Skeletal muscle tissue (tissue), 4 donors: Measurements from ENCODE around the gene NLN. TPM values are rescaled to one million over a fixed set of nuclear protein-coding genes. Genes with fewer than 3 reads are reported as not detected.
"Not testable (repeated sequence)": the region's sequence is repeated elsewhere in the genome, so short reads cannot be mapped to it uniquely, and the experiment has no call there.

Experiments
- H3K27ac ChIP-seq: one replicate; pipeline ENCODE4 v1.7.0; 2013; ENCODE audit warnings: mild to moderate bottlenecking, low read depth, low read length, inconsistent platforms
- H3K27me3 ChIP-seq, 3 donors: one replicate each; pipeline ENCODE4 v1.7.0; 2013; ENCODE audit warnings: low read length in 3 of 3; ENCODE audit not compliant: control insufficient read depth in 3 of 3, insufficient read depth in 3 of 3
- H3K36me3 ChIP-seq, 3 donors: one replicate each; pipeline ENCODE4 v1.7.0; 2013; ENCODE audit warnings: low read length in 3 of 3; ENCODE audit not compliant: control insufficient read depth in 3 of 3, insufficient read depth in 3 of 3
- H3K4me1 ChIP-seq, 3 donors: one replicate each; pipeline ENCODE4 v1.7.0; 2013; ENCODE audit warnings: low read length in 3 of 3, mild to moderate bottlenecking in 3 of 3; ENCODE audit not compliant: control insufficient read depth in 3 of 3, insufficient read depth in 3 of 3
- H3K4me3 ChIP-seq, 3 donors: one replicate each; pipeline ENCODE4 v1.7.0; 2013; ENCODE audit warnings: low read length in 3 of 3
- H3K9ac ChIP-seq, 3 donors: one replicate each; pipeline ENCODE4 v1.7.0; 2013; ENCODE audit warnings: low read length in 3 of 3, mild to moderate bottlenecking in 3 of 3, moderate library complexity in 2 of 3, low read depth in 1 of 3
- H3K9me3 ChIP-seq, 3 donors: one replicate each; pipeline ENCODE4 v1.7.0; 2013; ENCODE audit warnings: low read length in 3 of 3; ENCODE audit not compliant: control insufficient read depth in 3 of 3
- total RNA-seq: library from RNA; depleted of rRNA; stranded (reverse); fragments of >200 nt; gene quantifications from one replicate; pipeline ENCODE4 v1.2.3, GENCODE V29; 2014
- donor health status: Osteomylitis.

NLN gene
- total RNA-seq, 1 donor from 2014 or later, result 18.8 TPM

DNA sequence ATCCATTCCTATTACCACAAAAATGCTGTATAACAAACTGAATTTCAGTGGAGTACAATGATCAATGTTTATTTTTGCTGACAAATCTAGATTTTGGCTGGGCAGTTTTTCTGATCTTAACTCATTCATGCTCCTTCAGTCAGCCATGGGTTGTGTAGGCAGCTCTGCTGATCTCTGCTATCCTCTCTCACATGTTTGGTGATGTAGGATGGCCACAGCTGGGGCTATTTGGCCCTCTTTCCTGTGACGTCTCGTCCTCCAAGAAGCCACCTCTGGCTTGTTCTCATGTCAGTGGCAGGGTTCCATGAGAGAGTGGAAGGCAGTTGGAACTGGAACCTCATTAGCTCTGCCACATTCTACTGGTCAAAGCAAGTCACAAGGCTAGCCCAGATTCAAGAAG lies 8.9 kb downstream of the NLN start:
- Histone ChIP-seq H3K4me1 (no peaks in the 10 kb centered on the region), H3K27me3 (no peaks in the 10 kb centered on the region), H3K9ac (no peak overlapping the region), H3K36me3 (no peaks in the 10 kb centered on the region), H3K9me3 (no peaks in the 10 kb centered on the region), H3K4me3 (no peak overlapping the region), H3K27ac (no peak overlapping the region)

DNA sequence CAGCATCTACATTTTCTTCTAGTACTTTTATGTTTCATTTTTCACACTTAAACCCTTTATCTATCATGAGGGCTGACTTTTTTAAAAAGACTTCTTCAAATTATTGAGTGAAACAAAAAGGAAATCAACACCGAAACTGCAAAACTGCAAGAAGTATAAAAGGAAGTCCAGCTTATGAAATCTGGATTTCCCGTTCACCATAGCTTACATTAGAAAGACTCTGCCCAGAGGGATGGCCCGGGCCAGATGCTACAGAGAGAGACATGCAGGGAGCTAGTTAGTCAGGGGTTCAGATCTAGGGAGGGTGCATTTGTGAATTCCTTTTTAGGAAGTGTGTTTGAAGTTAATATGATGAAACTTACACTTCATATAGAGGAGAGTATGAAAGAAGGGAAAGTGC lies 10.0 kb downstream of the NLN start:
- H3K27ac ChIP-seq, H3K9me3 ChIP-seq, H3K36me3 ChIP-seq, H3K4me1 ChIP-seq, H3K27me3 ChIP-seq, H3K9ac ChIP-seq, H3K4me3 ChIP-seq: not testable (repeated sequence)

DNA sequence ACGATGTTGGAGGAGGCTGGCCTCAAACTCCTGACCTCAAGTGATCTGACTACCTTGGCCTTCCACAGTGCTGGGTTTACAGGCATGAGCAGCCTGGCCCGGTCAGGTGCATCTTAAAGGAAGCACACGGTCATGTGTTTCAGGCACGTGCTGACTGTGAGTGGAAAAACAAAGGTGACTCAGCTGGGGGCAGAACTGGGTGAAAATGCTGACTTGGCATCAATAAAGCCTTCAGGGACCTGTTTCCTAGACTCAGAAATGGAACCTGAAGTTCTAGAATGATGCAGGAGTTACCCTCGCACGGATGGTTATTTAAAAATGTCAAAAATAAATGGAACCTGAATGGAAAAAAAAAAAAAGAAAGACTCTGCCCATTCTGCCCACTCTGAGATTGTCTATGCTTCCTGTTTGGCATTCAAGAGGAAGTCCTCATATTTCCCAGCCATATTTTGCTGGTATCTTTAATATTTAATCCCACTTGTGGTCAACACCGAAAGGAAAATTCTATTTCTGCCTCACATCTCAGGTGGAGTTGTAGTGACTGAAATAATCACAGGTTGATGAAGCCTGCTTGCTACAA lies 12.3 kb downstream of the NLN start:
- not testable (repeated sequence) for H3K36me3 ChIP-seq, H3K4me3 ChIP-seq, H3K9ac ChIP-seq, H3K4me1 ChIP-seq, H3K27ac ChIP-seq, H3K27me3 ChIP-seq, H3K9me3 ChIP-seq

DNA sequence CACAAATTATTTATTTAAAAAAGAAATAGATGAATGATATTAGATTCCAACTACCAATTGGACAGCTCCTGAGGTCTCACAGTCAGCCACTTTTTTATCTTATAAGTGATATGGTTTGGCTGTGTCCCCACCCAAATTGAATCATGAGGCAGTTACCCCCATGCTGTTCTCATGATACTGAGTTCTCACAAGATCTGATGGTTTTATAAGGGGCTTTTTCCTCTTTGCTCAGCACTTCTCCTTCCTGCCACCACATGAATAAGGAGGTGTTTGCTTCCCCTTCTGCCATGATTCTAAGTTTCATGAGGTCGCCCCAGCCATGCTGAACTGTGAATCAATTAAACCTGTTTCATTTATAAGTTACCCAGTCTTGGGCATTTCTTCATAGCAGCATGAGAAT lies 12.9 kb downstream of the NLN start:
- no peak overlapping the region for H3K27ac ChIP-seq
- H3K9me3 ChIP-seq, result no peaks in the 10 kb centered on the region
- H3K4me1 ChIP-seq, result no peaks in the 10 kb centered on the region
- H3K36me3 ChIP-seq, result no peaks in the 10 kb centered on the region
- no peak overlapping the region for H3K4me3 ChIP-seq
- no peaks in the 10 kb centered on the region for H3K27me3 ChIP-seq
- no peak overlapping the region for H3K9ac ChIP-seq

DNA sequence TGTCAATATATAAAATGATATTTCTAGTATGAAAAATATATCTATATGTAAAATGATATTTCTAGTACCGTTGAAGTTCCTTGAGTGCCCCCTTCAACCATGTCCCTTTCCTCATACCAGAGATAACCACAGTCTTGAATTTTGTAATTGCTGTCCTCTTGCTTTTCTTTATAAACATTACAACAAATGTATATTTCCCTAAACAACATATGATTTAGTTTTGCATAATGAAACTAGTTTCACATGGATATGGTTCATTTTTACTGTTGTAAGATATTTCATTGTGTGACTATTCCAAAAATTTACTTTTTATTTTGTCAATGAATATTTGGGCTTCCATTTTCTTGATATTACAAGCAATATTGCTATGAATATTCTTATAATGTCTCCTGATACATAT lies 14.0 kb downstream of the NLN start:
- Histone ChIP-seq H3K27ac (no peak overlapping the region), H3K9ac (no peak overlapping the region), H3K4me1 (no peaks in the 10 kb centered on the region), H3K27me3 (no peaks in the 10 kb centered on the region), H3K4me3 (no peak overlapping the region), H3K9me3 (no peaks in the 10 kb centered on the region), H3K36me3 (no peaks in the 10 kb centered on the region)

DNA sequence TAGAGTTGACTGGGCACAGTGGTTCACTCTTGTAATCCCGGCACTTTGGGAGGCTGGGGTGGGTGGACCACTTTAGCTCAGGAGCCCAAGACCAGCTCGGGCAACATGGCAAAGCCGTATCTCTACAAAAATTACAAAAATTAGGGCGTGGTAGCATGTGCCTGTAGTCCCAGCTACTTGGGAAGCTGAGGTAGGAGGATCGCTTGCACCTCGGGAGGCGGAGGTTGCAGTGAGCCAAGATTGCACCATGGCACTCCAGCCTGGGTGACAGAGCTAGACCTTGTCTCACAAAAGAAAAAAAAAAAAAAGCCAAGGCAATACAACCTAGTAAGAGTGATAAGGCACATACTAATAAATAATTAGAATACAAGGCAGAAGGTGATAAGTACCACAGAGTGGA lies 15.8 kb downstream of the NLN start:
- H3K27ac ChIP-seq, result no peak overlapping the region
- H3K9me3 ChIP-seq, result no peaks in the 10 kb centered on the region
- no peak overlapping the region for H3K9ac ChIP-seq
- H3K36me3 ChIP-seq, result no peaks in the 10 kb centered on the region
- H3K4me1 ChIP-seq, result no peaks in the 10 kb centered on the region
- no peak overlapping the region for H3K4me3 ChIP-seq
- no peaks in the 10 kb centered on the region for H3K27me3 ChIP-seq

DNA sequence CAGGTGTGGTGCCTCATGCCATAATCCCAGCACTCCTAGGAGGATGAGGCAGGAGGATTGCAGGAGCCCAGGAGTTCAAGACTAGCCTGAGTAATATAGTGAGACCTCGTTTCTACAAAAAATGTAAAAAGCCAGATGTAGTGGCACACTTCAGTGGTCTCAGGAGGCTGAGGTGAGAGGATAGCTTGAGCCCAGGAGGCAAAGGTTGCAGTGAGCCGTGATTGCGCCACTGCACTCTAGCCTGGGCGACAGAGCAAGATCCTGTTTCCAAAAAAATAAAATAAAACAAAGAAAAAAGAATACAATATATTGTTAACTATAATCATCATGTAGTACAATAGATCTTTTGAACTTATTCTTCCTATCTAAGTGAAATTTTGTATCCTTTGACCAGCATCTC lies 16.3 kb downstream of the NLN start:
- Histone ChIP-seq H3K9me3 (no peaks in the 10 kb centered on the region), H3K27me3 (no peaks in the 10 kb centered on the region), H3K4me1 (no peaks in the 10 kb centered on the region), H3K36me3 (no peaks in the 10 kb centered on the region), H3K27ac (no peak overlapping the region), H3K9ac (no peak overlapping the region), H3K4me3 (no peak overlapping the region)

DNA sequence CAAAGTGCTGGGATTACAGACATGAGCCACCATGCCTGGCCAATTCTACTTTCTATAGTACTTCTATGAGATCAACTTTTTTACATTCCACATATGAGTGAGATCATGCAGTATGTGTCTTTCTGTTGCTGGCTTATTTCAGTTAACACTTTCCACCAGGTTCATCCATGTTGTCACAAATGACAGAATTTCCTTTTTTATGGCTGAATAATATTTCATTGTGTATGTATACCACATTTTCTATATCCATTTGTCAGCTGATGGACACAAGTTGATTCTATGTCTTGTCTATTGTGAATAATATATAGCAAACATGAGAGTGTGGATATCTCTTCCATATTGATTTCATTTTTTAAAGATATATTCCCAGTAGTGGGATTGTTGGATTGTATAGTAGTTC lies 17.2 kb downstream of the NLN start:
- Histone ChIP-seq H3K27ac (no peak overlapping the region), H3K36me3 (no peaks in the 10 kb centered on the region), H3K27me3 (no peaks in the 10 kb centered on the region), H3K9me3 (no peaks in the 10 kb centered on the region), H3K4me1 (no peaks in the 10 kb centered on the region), H3K9ac (no peak overlapping the region), H3K4me3 (no peak overlapping the region)

DNA sequence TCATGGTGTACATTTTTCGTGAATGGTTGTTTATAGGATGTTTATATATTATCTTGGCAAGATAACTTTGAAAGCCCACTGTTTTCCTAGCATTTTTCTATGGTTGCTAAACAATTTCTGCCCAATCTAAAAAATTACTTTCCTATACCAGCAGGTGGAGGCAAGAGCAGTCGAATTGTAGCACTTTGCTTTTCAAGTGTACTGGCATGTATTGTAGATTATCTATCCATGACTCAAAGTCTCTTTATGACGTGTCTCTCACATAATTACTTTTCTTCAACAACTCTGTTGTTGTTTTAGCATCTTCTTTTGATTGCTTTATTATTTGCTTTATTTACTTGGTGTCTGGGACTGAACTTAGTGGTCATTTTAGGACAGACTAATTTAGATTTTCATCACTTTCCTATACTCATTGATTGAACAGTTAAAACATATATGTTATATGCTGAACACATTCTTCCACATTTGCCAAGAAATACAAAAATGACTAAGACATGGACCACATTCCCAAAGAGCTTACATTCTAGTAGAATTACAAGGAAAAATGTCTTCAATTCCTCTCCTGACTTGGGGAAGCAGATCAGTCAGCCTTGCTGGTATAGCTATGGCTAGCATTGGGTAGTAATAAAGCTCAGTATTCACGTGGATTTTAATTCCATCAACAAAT lies 20.7 kb downstream of the NLN start:
- Histone ChIP-seq H3K36me3 (no peaks in the 10 kb centered on the region), H3K27me3 (no peaks in the 10 kb centered on the region), H3K27ac (no peak overlapping the region), H3K4me1 (no peaks in the 10 kb centered on the region), H3K4me3 (no peak overlapping the region), H3K9ac (no peak overlapping the region), H3K9me3 (no peaks in the 10 kb centered on the region)

DNA sequence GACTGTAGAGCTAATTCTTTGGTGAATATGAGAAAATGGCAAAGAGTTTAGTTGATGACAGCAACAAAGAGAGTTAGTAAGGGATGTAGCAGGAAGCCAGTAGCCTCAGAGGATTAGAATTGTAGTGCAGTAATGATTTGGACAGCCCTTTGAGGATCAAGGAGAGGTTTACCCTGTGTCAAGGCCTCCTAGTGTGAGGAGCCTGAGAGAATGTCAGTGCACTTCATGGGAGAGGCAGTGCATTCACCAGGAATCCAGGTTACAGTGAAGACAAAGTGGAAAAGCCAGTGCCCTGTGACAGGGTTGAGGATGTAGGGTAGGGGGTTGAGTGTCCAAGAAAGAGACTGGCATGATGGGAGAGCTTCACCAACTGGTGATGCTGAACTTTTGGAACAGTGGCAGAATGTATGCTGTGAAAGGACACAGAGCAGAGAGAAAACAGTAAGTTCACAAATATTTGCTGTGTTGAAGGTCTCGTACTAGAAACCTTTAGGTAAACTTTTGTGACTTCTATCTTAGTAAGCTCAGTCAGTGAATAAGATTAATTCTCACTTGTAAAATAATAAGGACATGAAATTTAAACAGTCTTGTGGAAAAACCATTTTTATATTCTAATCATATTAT lies 27.3 kb downstream of the NLN start:
- Histone ChIP-seq H3K9ac (no peak overlapping the region), H3K9me3 (no peaks in the 10 kb centered on the region), H3K36me3 (no peaks in the 10 kb centered on the region), H3K27me3 (no peaks in the 10 kb centered on the region), H3K27ac (no peak overlapping the region), H3K4me3 (no peak overlapping the region), H3K4me1 (no peaks in the 10 kb centered on the region)
